Uterus (tissue), 4 donors: ENCODE data around the gene DENND6A. TPM values are rescaled to one million over a fixed set of nuclear protein-coding genes. Genes with fewer than 3 reads are reported as not detected.

Source experiments
- DNase-seq, 2 donors: peaks; one replicate each; pipeline ENCODE4 v3.0.0-alpha.2; 2019 to 2020
- H3K27ac ChIP-seq, 2 donors: fragments of 200-600 bp; sonication (generic); 1 replicate in 1 of 2; 2 replicates in 1 of 2; pipeline ENCODE4 v1.5.1; 2016 to 2018
- H3K27me3 ChIP-seq, 2 donors: fragments of 200-600 bp; sonication (generic); one replicate each; pipeline ENCODE4 v1.5.1; 2018 to 2019; ENCODE audit warnings: control low read depth in 1 of 2
- H3K36me3 ChIP-seq, 2 donors: fragments of 200-600 bp; sonication (generic); one replicate each; pipeline ENCODE4 v1.5.1; 2019; ENCODE audit warnings: control low read depth in 1 of 2
- H3K4me1 ChIP-seq, 2 donors: fragments of 200-600 bp; sonication (generic); one replicate each; pipeline ENCODE4 v1.5.1; 2018 to 2019; ENCODE audit warnings: control low read depth in 1 of 2
- H3K4me3 ChIP-seq, 2 donors: fragments of 200-600 bp; sonication (generic); 1 replicate in 1 of 2; 2 replicates in 1 of 2; pipeline ENCODE4 v1.5.1; 2018 to 2019; ENCODE audit warnings: mild to moderate bottlenecking in 1 of 2
- H3K9me3 ChIP-seq, 2 donors: fragments of 200-600 bp; sonication (generic); one replicate each; pipeline ENCODE4 v1.5.1; 2019; ENCODE audit warnings: control low read depth in 1 of 2
- POLR2A ChIP-seq, 2 donors: fragments of 450-650 bp; IDR thresholded peaks; one replicate each; pipeline ENCODE4 v1.6.1; 2016; ENCODE audit warnings: antibody characterized with exemption in 2 of 2, mild to moderate bottlenecking in 1 of 2, moderate library complexity in 1 of 2
- intact Hi-C: fragments of 100-400 bp; cut with DNase I; formaldehyde crosslinking; loops from one replicate; pipeline ENCODE4 v1.15.1; 2023; ENCODE audit warnings: low total_unique reads
- total RNA-seq, 4 donors: library from RNA; depleted of rRNA in 3 of 4; stranded (reverse); fragments of >200 nt in 3 of 4; gene quantifications; one replicate each; pipeline versions ENCODE4 v1.1.0 to v1.2.4, GENCODE V29; 2014 to 2023
- TF ChIP-seq, protein P1 (sequence below), 4 experiments: fragments of 200-600 bp in 2 of 4; fragments of 450-650 bp in 2 of 4; sonication (generic) in 2 of 4; IDR thresholded peaks; one replicate each; pipeline ENCODE4 v1.5.1; 2016 to 2019; ENCODE audit warnings: antibody characterized with exemption in 4 of 4, mild to moderate bottlenecking in 2 of 4, moderate library complexity in 1 of 4
- donor health status: DM: yes; HTN: yes; CAD: no.

The DENND6A gene
- total RNA-seq, 4 donors from 2014 or later: 11.5 to 65.8 (median 40.4) TPM

- Histone ChIP-seq H3K4me3 (no peak overlapping the region), H3K27me3 (no peaks in the 10 kb centered on the region), H3K36me3 (no peaks in the 10 kb centered on the region), H3K27ac (no peak overlapping the region), H3K9me3 (no peaks in the 10 kb centered on the region), H3K4me1 (peaks cover 0 to 4% of the 10 kb centered on the region in 2 donors)
- intact Hi-C loops: no loop called here
- TF ChIP-seq, protein P1, sequence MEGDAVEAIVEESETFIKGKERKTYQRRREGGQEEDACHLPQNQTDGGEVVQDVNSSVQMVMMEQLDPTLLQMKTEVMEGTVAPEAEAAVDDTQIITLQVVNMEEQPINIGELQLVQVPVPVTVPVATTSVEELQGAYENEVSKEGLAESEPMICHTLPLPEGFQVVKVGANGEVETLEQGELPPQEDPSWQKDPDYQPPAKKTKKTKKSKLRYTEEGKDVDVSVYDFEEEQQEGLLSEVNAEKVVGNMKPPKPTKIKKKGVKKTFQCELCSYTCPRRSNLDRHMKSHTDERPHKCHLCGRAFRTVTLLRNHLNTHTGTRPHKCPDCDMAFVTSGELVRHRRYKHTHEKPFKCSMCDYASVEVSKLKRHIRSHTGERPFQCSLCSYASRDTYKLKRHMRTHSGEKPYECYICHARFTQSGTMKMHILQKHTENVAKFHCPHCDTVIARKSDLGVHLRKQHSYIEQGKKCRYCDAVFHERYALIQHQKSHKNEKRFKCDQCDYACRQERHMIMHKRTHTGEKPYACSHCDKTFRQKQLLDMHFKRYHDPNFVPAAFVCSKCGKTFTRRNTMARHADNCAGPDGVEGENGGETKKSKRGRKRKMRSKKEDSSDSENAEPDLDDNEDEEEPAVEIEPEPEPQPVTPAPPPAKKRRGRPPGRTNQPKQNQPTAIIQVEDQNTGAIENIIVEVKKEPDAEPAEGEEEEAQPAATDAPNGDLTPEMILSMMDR (IDR thresholded peaks at IDR 0.05): no peak
- no peak for TF ChIP-seq POLR2A (IDR thresholded peaks at IDR 0.05)
- DNase-seq: no peak
These were observed 106.1 kb downstream of the DENND6A start for GRCh38 chr3:57586778-57587177.

DNA sequence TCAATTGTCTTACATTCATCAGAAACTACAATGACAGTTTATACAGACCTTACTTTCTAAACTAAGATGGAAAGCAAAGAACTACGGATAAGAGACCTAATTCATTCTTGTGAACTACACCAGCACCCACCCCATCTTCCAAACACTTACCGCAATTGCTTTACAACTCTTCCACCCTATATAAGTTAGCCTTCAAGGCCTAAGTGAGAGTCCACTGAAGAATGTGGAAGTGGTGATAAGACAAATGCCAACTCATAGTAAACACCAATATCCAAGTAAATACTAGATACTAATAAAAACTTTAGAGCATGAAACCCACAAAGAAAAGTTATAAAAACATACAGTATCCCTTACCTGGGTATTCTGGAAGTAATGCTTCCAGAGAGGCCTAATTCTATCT is 109.3 kb downstream of the DENND6A start:
- DNase-seq: no peak
- H3K27ac ChIP-seq: no peak overlapping the region
- TF ChIP-seq POLR2A (IDR thresholded peaks at IDR 0.05): no peak
- TF ChIP-seq, protein P1 (IDR thresholded peaks at IDR 0.05): no peak

GRCh38 chr3:57582474-57583168 is 110.3 kb downstream of the DENND6A start:
- H3K27ac ChIP-seq: no peak overlapping the region
- no peak overlapping the region for H3K4me3 ChIP-seq
- H3K4me1 ChIP-seq: peaks cover 0 to 4% of the 10 kb centered on the region in 2 donors
- H3K9me3 ChIP-seq: no peaks in the 10 kb centered on the region
- no peak for DNase-seq
- intact Hi-C loops: no loop called here
- no peaks in the 10 kb centered on the region for H3K36me3 ChIP-seq
- no peaks in the 10 kb centered on the region for H3K27me3 ChIP-seq
- no peak for TF ChIP-seq POLR2A (IDR thresholded peaks at IDR 0.05)
- TF ChIP-seq, protein P1 (IDR thresholded peaks at IDR 0.05): no peak

More for the DNA sequence above, 109.3 kb downstream of the DENND6A start:
- H3K4me1 ChIP-seq: peaks cover 0 to 4% of the 10 kb centered on the region in 2 donors
- H3K9me3 ChIP-seq: no peaks in the 10 kb centered on the region
- H3K4me3 ChIP-seq: no peak overlapping the region
- no peaks in the 10 kb centered on the region for H3K27me3 ChIP-seq
- intact Hi-C loops: no loop called here
- H3K36me3 ChIP-seq: no peaks in the 10 kb centered on the region

- H3K27ac ChIP-seq: no peak overlapping the region
- H3K9me3 ChIP-seq: no peaks in the 10 kb centered on the region
- H3K4me1 ChIP-seq: no peaks in the 10 kb centered on the region
- TF ChIP-seq, protein P1 (IDR thresholded peaks at IDR 0.05): no peak
- no peak for TF ChIP-seq POLR2A (IDR thresholded peaks at IDR 0.05)
- H3K4me3 ChIP-seq: no peak overlapping the region
- H3K27me3 ChIP-seq: no peaks in the 10 kb centered on the region
- DNase-seq: no peak
- intact Hi-C loops: no loop called here
- H3K36me3 ChIP-seq: no peaks in the 10 kb centered on the region
These were observed 115.1 kb downstream of the DENND6A start for GRCh38 chr3:57577801-57578200.

DNA sequence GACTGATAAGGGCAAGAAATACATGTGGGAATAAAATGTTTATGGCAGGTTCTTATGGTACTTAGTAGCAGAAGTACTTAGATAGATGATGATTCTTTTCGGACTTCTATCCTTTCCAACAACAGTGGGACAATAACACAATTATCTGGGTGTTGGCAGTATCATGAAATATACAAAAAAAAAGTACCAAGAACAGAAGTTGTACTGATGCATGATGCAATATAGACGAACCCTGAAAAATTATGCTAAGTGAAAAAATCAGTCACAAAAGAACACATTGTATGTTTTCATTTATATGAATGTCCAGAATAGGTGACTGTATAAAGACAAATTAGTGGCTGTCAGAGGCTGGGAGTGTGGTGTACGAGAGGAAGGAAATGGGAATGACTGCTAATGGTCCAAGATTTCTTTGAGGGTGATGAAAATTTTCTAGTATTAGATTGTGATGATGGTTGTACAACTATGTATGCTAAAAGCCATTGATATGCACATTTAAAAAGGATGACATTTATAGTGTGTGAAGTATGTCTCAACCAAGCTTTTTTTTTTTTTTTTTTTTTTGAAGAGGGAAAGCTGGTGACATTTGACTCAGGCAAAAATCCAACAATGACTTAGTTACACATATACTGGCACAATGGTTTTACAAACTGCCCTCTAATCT is 116.8 kb downstream of the DENND6A start:
- no peak overlapping the region for H3K27ac ChIP-seq
- intact Hi-C loops: no loop called here

More for the DNA sequence above, 116.8 kb downstream of the DENND6A start:
- H3K4me1 ChIP-seq: no peaks in the 10 kb centered on the region
- H3K36me3 ChIP-seq: no peaks in the 10 kb centered on the region
- no peak for TF ChIP-seq POLR2A (IDR thresholded peaks at IDR 0.05)
- TF ChIP-seq, protein P1 (IDR thresholded peaks at IDR 0.05): no peak
- H3K4me3 ChIP-seq: no peak overlapping the region
- no peaks in the 10 kb centered on the region for H3K27me3 ChIP-seq
- no peak for DNase-seq
- no peaks in the 10 kb centered on the region for H3K9me3 ChIP-seq
